Duodenal mucosa (tissue), 2 donors: ENCODE measurements around the gene OR51B4.
"Not testable (repeated sequence)": the region's sequence is repeated elsewhere in the genome, so short reads cannot be mapped to it uniquely, and the experiment has no call there.

Source experiments
- H3K27ac ChIP-seq: one replicate; pipeline ENCODE4 v1.7.0; 2013; ENCODE audit warnings: low read depth, low read length
- H3K27me3 ChIP-seq, 2 donors: one replicate each; pipeline ENCODE4 v1.7.0; 2013; ENCODE audit warnings: low read length in 2 of 2, control low read depth in 1 of 2; ENCODE audit not compliant: insufficient read depth in 2 of 2, control insufficient read depth in 1 of 2
- H3K36me3 ChIP-seq, 2 donors: one replicate each; pipeline ENCODE4 v1.7.0; 2013; ENCODE audit warnings: low read length in 2 of 2, control low read depth in 1 of 2; ENCODE audit not compliant: insufficient read depth in 2 of 2, control insufficient read depth in 1 of 2
- H3K4me1 ChIP-seq, 2 donors: one replicate each; pipeline ENCODE4 v1.7.0; 2013; ENCODE audit warnings: low read length in 2 of 2, control low read depth in 1 of 2; ENCODE audit not compliant: insufficient read depth in 2 of 2, control insufficient read depth in 1 of 2
- H3K4me3 ChIP-seq, 2 donors: one replicate each; pipeline ENCODE4 v1.7.0; 2013; ENCODE audit warnings: low read length in 2 of 2, low read depth in 1 of 2
- H3K9ac ChIP-seq, 2 donors: one replicate each; pipeline ENCODE4 v1.7.0; 2013; ENCODE audit warnings: low read length in 2 of 2, low read depth in 1 of 2
- H3K9me3 ChIP-seq, 2 donors: one replicate each; pipeline ENCODE4 v1.7.0; 2013; ENCODE audit warnings: low read length in 2 of 2, control low read depth in 1 of 2; ENCODE audit not compliant: control insufficient read depth in 1 of 2

Gene OR51B4

DNA sequence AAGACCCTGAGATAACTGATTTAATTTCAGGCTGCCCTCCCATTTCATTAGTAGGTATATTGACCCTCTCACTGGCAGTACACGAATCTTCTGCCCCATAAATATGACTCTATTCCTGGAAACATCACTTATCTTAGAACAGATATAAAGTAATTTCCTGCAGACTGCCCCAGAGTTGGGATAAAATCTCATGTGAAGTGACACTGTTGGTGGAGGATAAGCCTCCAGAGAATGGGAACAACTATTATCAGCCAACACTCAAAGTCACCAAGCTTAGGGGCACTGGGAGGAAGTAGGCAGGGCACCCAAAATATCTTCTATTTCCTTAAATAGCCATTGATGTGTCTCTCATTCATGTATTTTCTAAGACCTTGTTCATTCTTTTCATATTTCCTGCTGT lies 33.4 kb upstream of the OR51B4 start:
- Histone ChIP-seq H3K36me3 (no peaks in the 10 kb centered on the region), H3K4me1 (no peaks in the 10 kb centered on the region), H3K27me3 (no peaks in the 10 kb centered on the region), H3K27ac (no peak overlapping the region), H3K9ac (no peak overlapping the region), H3K9me3 (no peaks in the 10 kb centered on the region), H3K4me3 (no peak overlapping the region)

DNA sequence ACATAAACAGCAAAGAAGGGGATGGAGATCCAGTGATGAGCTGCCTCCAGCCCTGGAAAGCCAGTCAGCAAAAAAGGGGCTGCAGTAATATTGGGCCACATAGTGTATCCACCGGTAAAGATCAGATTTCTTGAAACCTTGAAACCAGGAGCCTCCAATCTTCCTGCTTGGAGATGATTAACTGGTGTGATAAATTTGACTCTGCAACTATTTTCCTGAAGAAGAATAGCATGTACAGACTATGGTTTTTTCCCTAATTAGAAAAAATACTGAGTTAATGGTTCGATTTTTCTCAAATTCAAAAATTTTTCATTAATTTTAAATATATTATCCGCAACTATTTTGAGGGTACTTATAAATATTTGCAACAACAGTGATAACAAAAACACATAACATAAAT lies 22.5 kb upstream of the OR51B4 start, which contains the start of gene OR51B2:
Gene OR51B2 (minus strand): TSS at position 101 of the 400 bp plus-strand sequence. CDS start 0 bp downstream, at position 101.
- no peaks in the 10 kb centered on the region for H3K9me3 ChIP-seq
- H3K27me3 ChIP-seq: no peaks in the 10 kb centered on the region
- H3K4me1 ChIP-seq: no peaks in the 10 kb centered on the region
- H3K27ac ChIP-seq: no peak within 1 kb of the TSS
- H3K36me3 ChIP-seq: no peaks in the 10 kb centered on the region
- H3K9ac ChIP-seq: no peak within 1 kb of the TSS
- H3K4me3 ChIP-seq: no peak within 1 kb of the TSS

DNA sequence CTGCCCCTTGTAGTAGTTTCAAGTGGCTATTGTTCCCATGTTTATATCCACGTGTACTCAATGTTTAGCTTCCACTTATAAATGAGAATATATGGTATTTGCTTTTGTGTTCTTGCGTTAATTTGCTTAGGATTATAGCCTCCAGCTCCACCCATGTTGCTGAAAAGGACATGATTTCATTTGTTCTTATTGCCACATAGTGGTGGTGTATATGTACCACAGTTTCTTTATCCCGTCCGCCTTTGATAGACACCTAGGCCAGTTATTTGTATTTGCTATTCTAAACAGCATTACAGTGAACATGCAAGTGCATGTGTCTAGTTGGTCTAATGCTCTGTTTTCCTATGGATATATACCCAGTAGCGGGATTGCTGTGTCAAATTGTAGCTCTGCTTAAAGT lies 15.5 kb upstream of the OR51B4 start:
- Histone ChIP-seq H3K9ac (no peak overlapping the region), H3K4me3 (no peak overlapping the region), H3K36me3 (no peaks in the 10 kb centered on the region), H3K27ac (no peak overlapping the region), H3K9me3 (no peaks in the 10 kb centered on the region), H3K4me1 (no peaks in the 10 kb centered on the region), H3K27me3 (no peaks in the 10 kb centered on the region)

DNA sequence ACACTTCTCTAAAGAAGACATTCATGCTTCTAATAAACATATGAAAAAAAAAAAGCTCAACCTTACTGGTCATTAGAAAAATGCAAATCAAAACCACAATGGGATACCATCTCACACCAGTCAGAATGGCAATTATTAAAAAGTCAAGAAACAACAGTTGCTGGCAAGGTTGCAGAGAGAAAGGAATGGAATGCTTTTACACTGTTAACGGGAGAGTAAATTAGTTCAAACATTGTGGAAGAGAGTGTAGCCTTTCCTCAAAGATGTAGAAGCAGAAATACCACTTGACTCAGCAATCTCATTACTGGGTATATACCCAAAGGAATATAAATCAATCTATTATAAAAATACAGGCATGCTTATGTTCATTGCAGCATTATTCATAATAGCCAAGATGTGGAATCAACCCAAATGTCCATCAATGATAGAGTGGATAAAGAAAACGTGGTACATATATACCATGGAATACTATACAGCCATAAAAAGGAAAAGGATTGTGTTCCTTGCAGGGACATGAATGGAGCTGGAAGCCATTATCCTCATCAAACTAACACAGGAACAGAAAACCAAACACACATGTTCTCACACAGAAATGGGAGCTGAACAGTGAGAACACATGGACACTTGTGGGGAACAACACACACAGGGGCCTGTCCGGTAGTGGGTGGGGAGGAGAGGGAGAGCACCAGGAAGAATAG lies 11.7 kb upstream of the OR51B4 start:
- H3K9ac ChIP-seq, H3K4me3 ChIP-seq, H3K27ac ChIP-seq, H3K27me3 ChIP-seq, H3K36me3 ChIP-seq, H3K4me1 ChIP-seq, H3K9me3 ChIP-seq: not testable (repeated sequence)

DNA sequence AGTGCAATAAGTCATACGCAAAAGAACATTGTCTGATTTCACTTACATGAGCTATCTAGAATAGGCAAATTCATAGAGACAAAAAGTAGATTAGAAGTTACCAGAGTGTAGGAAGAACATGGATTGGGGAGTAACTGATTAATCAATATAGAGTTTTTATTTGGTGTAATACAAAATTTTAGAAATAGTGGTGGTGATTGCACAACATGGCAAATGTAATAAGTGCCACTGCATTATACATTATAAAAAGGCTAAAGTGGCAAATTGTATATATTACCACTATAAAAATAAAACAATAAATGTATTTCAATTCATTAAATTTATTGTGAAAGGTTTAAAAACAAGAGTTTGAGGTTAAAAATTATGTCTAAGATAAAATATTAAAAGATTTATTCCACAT lies 8.7 kb upstream of the OR51B4 start:
- H3K36me3 ChIP-seq: no peaks in the 10 kb centered on the region
- no peaks in the 10 kb centered on the region for H3K27me3 ChIP-seq
- no peaks in the 10 kb centered on the region for H3K4me1 ChIP-seq
- no peak overlapping the region for H3K9ac ChIP-seq
- H3K4me3 ChIP-seq: no peak overlapping the region
- H3K9me3 ChIP-seq: no peaks in the 10 kb centered on the region
- no peak overlapping the region for H3K27ac ChIP-seq

DNA sequence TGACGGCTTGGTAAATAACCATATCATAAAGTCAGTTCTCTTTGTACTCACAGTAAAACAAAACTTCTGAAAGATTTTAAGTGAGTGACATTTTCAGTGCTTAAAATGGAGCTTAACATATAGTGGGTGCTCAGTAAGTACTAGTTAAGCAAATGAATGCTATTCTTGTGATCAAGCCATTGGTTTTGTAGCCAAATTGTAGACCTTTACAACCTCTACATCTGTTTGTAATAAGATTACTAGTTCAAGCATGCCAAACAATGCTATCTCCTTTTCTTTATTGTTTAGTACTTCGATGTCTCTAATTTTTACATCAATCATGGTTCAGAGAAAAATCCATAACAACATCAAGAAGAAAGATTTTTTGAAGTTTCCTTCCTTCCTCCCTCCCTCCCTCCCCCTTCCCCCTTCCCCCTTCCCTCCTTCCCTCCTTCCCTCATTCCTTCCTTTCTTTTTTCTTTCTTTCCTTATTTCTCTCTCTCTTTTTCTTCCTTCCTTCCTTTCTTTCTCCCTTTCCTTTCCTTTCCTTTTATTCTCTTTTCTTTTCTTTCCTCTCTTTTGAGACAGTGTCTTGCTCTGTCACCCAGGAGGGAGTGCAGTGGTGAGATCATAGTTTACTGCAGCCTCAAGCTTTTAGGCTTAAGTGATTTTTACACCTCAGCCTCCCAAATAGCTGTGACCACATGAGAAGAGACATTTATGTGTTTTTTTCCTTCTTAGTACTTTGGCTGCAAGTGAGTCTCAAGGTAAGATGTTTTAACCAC lies 5.7 kb upstream of the OR51B4 start:
- no peak overlapping the region for H3K9ac ChIP-seq
- H3K4me3 ChIP-seq: no peak overlapping the region
- no peaks in the 10 kb centered on the region for H3K27me3 ChIP-seq
- no peak overlapping the region for H3K27ac ChIP-seq
- no peaks in the 10 kb centered on the region for H3K36me3 ChIP-seq
- no peaks in the 10 kb centered on the region for H3K9me3 ChIP-seq
- H3K4me1 ChIP-seq: no peaks in the 10 kb centered on the region

DNA sequence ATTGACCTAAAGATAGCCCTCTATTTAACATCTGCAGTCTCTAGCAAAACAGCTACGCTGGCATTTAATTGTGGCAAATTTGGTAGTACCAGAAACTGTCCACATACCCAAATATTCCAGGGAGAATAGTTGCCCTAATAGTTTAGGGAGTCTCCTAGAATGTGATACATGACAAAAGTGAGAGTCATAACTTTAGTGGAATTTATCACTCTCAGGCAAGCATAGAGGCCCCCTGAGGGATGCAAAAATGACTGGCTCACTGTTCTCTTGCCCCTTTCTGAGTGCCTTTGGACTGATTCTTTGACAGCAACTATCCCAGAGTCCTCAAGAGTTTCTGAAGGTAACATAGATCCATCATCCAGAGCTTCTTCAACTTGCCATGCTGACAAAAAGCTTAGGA lies 2.3 kb upstream of the OR51B4 start:
- H3K27ac ChIP-seq: no peak overlapping the region

DNA sequence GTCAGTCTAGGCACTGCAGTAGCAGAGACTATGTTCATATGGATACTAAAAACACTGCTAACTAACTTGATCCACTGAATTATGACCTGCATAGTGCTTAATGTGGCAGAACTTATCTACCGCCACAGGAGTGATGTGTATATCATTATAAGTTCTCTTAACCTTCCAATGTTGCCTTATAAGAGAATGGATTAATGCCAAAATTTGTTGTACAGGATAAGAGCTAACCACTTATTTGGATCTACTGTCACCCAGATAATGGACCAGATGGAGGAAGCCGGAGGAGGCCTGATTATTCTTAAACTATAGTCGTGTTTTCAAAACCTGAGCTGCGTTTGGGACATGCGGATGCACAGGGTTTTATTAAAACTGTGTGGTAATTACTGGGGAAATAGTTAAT lies 1.9 kb upstream of the OR51B4 start:
- H3K27me3 ChIP-seq: no peaks in the 10 kb centered on the region
- no peaks in the 10 kb centered on the region for H3K36me3 ChIP-seq
- H3K4me1 ChIP-seq: no peaks in the 10 kb centered on the region
- H3K27ac ChIP-seq: no peak overlapping the region
- no peak overlapping the region for H3K9ac ChIP-seq
- no peaks in the 10 kb centered on the region for H3K9me3 ChIP-seq
- no peak overlapping the region for H3K4me3 ChIP-seq

More for the DNA sequence above, 2.3 kb upstream of the OR51B4 start:
- no peaks in the 10 kb centered on the region for H3K36me3 ChIP-seq
- no peaks in the 10 kb centered on the region for H3K9me3 ChIP-seq
- H3K4me1 ChIP-seq: no peaks in the 10 kb centered on the region
- H3K4me3 ChIP-seq: no peak overlapping the region
- H3K9ac ChIP-seq: no peak overlapping the region
- no peaks in the 10 kb centered on the region for H3K27me3 ChIP-seq

DNA sequence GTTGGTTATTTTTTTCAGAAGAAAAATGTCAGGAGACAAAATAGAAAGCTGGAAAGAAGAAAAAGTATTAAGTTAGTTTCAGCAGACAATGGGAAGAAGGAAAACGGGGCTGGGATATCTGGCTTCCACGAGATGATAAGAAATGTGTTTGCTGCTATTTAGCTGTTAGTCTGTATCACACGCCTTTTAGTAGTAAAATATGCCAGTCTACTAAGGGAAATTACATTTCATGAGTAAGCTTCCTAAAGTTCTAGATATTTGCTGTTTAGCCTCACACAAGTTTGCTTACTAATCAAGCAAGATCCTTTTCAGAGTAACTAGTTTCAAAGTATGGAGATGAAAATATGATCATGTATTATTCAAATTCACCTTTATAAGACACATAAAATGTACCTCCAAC lies 1.5 kb downstream of the OR51B4 start:
- no peak overlapping the region for H3K4me3 ChIP-seq
- no peaks in the 10 kb centered on the region for H3K4me1 ChIP-seq
- no peak overlapping the region for H3K27ac ChIP-seq
- no peak overlapping the region for H3K9ac ChIP-seq
- no peaks in the 10 kb centered on the region for H3K36me3 ChIP-seq
- no peaks in the 10 kb centered on the region for H3K27me3 ChIP-seq
- no peaks in the 10 kb centered on the region for H3K9me3 ChIP-seq

DNA sequence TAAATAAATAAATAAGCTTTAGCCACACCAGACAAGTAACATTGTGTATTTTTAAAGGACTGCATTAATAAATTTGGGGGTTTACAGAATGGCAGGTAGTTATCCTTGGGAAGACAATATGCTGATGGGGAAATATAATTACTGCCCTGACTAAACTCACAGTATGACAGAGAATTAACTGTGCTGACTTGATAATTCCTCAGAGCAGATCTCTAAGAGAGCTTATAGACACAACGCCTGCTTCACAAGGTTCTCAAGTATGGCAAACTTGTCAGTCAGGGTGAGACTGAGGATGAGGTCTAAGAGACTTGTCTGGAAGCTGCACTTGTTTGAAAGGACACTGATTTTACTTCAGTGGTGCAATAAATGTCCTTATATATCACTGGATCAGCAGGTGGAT lies 3.3 kb downstream of the OR51B4 start:
- Histone ChIP-seq H3K4me1 (no peaks in the 10 kb centered on the region), H3K36me3 (no peaks in the 10 kb centered on the region), H3K27me3 (no peaks in the 10 kb centered on the region), H3K9ac (no peak overlapping the region), H3K27ac (no peak overlapping the region), H3K4me3 (no peak overlapping the region), H3K9me3 (no peaks in the 10 kb centered on the region)
